ENCODE measurements around the gene LIPK.

DNA sequence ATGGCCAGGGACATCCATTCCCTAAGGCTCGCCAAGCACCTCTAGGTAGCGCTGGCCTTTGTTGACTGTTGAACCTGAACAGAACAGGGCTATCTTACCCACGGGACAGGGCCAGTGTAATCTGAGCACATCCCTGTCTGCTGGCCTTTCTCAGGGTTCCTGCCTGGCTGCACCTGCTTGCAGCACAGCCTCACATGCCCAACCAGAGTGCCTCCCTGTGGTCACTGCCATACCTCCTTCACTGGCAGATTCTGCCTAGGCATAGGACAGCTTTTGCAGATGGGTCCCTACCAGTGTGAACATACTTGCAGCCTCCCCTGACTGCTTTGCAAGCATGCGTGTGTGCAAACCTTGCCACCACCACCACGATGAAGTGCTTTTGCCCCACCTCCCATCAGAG is 38.0 kb downstream of the LIPK start:
- TF ChIP-seq, protein P1, sequence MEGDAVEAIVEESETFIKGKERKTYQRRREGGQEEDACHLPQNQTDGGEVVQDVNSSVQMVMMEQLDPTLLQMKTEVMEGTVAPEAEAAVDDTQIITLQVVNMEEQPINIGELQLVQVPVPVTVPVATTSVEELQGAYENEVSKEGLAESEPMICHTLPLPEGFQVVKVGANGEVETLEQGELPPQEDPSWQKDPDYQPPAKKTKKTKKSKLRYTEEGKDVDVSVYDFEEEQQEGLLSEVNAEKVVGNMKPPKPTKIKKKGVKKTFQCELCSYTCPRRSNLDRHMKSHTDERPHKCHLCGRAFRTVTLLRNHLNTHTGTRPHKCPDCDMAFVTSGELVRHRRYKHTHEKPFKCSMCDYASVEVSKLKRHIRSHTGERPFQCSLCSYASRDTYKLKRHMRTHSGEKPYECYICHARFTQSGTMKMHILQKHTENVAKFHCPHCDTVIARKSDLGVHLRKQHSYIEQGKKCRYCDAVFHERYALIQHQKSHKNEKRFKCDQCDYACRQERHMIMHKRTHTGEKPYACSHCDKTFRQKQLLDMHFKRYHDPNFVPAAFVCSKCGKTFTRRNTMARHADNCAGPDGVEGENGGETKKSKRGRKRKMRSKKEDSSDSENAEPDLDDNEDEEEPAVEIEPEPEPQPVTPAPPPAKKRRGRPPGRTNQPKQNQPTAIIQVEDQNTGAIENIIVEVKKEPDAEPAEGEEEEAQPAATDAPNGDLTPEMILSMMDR (IDR thresholded peaks at IDR 0.05; ENCODE audit: low read depth, low read length, missing input control): no peak
- TF ChIP-seq, protein P2, sequence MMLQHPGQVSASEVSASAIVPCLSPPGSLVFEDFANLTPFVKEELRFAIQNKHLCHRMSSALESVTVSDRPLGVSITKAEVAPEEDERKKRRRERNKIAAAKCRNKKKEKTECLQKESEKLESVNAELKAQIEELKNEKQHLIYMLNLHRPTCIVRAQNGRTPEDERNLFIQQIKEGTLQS (IDR thresholded peaks at IDR 0.05): no peak
- TF ChIP-seq, protein P3, sequence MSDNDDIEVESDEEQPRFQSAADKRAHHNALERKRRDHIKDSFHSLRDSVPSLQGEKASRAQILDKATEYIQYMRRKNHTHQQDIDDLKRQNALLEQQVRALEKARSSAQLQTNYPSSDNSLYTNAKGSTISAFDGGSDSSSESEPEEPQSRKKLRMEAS (IDR thresholded peaks at IDR 0.05): no peak
- TF ChIP-seq, protein P4, sequence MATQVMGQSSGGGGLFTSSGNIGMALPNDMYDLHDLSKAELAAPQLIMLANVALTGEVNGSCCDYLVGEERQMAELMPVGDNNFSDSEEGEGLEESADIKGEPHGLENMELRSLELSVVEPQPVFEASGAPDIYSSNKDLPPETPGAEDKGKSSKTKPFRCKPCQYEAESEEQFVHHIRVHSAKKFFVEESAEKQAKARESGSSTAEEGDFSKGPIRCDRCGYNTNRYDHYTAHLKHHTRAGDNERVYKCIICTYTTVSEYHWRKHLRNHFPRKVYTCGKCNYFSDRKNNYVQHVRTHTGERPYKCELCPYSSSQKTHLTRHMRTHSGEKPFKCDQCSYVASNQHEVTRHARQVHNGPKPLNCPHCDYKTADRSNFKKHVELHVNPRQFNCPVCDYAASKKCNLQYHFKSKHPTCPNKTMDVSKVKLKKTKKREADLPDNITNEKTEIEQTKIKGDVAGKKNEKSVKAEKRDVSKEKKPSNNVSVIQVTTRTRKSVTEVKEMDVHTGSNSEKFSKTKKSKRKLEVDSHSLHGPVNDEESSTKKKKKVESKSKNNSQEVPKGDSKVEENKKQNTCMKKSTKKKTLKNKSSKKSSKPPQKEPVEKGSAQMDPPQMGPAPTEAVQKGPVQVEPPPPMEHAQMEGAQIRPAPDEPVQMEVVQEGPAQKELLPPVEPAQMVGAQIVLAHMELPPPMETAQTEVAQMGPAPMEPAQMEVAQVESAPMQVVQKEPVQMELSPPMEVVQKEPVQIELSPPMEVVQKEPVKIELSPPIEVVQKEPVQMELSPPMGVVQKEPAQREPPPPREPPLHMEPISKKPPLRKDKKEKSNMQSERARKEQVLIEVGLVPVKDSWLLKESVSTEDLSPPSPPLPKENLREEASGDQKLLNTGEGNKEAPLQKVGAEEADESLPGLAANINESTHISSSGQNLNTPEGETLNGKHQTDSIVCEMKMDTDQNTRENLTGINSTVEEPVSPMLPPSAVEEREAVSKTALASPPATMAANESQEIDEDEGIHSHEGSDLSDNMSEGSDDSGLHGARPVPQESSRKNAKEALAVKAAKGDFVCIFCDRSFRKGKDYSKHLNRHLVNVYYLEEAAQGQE (IDR thresholded peaks at IDR 0.05): no peak
- no peak for TF ChIP-seq RAD21 (IDR thresholded peaks at IDR 0.05)
